HEK293 (cell line): ENCODE results near the gene P2RY2.

ENCODE experiments used
- CTCF ChIA-PET: fragments of 350-600 bp; formaldehyde crosslinking; extraction: SDS; loops from one replicate; lab custom pipeline; 2021; ENCODE audit warnings: antibody characterized with exemption; lab: Yijun Ruan, JAX
- POLR2A ChIA-PET: fragments of 300-600 bp; formaldehyde crosslinking; extraction: SDS; loops from one replicate; lab custom pipeline; 2020; ENCODE audit warnings: antibody characterized with exemption, inconsistent platforms; lab: Yijun Ruan, JAX
- H3K27ac ChIP-seq: fragments of 200-500 bp; sonication (Bioruptor generic); 2 replicates; pipeline ENCODE4 v1.5.1; 2014; ENCODE audit warnings: low read depth, low read length, control low read depth, inconsistent platforms; ENCODE audit errors: extremely low read depth
- H3K36me3 ChIP-seq, 2 experiments: fragments of 200-500 bp in 1 of 2; sonication (Bioruptor generic) in 1 of 2; 1 replicate in 1 of 2; 2 replicates in 1 of 2; pipeline ENCODE4 v1.5.1; 2014 to 2017; ENCODE audit warnings: inconsistent platforms in 2 of 2, low read length in 2 of 2; ENCODE audit not compliant: control insufficient read depth in 2 of 2, insufficient read depth in 1 of 2
- H3K4me1 ChIP-seq: fragments of 200-500 bp; sonication (Bioruptor generic); 2 replicates; pipeline ENCODE4 v1.5.1; 2014; ENCODE audit warnings: mild to moderate bottlenecking, low read length, inconsistent platforms; ENCODE audit not compliant: control insufficient read depth, insufficient read depth
- H3K4me3 ChIP-seq: 2 replicates; pipeline ENCODE4 v1.5.1; 2011; ENCODE audit warnings: low read depth, mild to moderate bottlenecking, control low read depth, low read length, moderate library complexity
- H3K9me3 ChIP-seq: fragments of 200-500 bp; sonication (Bioruptor generic); 2 replicates; pipeline ENCODE4 v1.5.1; 2014; ENCODE audit warnings: low read depth, low read length, inconsistent platforms; ENCODE audit not compliant: control insufficient read depth, insufficient read depth
- GLIS1 ChIP-seq: fragments of 450-650 bp; formaldehyde crosslinking; IDR thresholded peaks from 2 replicates; pipeline ENCODE4 v1.5.1; 2016; ENCODE audit warnings: missing biosample characterization, missing genetic modification characterization
- IKZF3 ChIP-seq: fragments of 450-650 bp; IDR thresholded peaks from 2 replicates; pipeline ENCODE4 v1.5.0; 2018; ENCODE audit warnings: missing biosample characterization, mild to moderate bottlenecking, missing genetic modification characterization, moderate library complexity
- KLF10 ChIP-seq: fragments of 450-650 bp; IDR thresholded peaks from 2 replicates; pipeline ENCODE4 v1.5.1; 2018; ENCODE audit warnings: missing biosample characterization, mild to moderate bottlenecking, missing genetic modification characterization
- KLF9 ChIP-seq: fragments of 450-650 bp; formaldehyde crosslinking; IDR thresholded peaks from 2 replicates; pipeline ENCODE4 v1.5.1; 2016; ENCODE audit warnings: missing biosample characterization, missing genetic modification characterization, low read depth
- REST ChIP-seq: fragments of 450-650 bp; formaldehyde crosslinking; IDR thresholded peaks from 2 replicates; pipeline ENCODE4 v1.5.1; 2016; ENCODE audit warnings: missing biosample characterization, missing genetic modification characterization
- SALL2 ChIP-seq: fragments of 450-650 bp; formaldehyde crosslinking; IDR thresholded peaks from 2 replicates; pipeline ENCODE4 v1.5.0; 2017; ENCODE audit warnings: missing biosample characterization, mild to moderate bottlenecking, missing genetic modification characterization, borderline replicate concordance
- SP7 ChIP-seq: fragments of 450-650 bp; formaldehyde crosslinking; IDR thresholded peaks from 2 replicates; pipeline ENCODE4 v1.5.1; 2016; ENCODE audit warnings: missing biosample characterization, missing genetic modification characterization
- ZBTB26 ChIP-seq: fragments of 450-650 bp; formaldehyde crosslinking; optimal IDR thresholded peaks from 2 replicates; pipeline ENCODE3; 2016; ENCODE audit warnings: missing biosample characterization, mild to moderate bottlenecking, missing genetic modification characterization
- ZFP41 ChIP-seq: fragments of 450-650 bp; formaldehyde crosslinking; IDR thresholded peaks from 2 replicates; pipeline ENCODE4 v1.5.1; 2016; ENCODE audit warnings: missing biosample characterization, missing genetic modification characterization, borderline replicate concordance
- ZNF10 ChIP-seq: fragments of 450-650 bp; formaldehyde crosslinking; IDR thresholded peaks from 2 replicates; pipeline ENCODE4 v1.5.1; 2017; ENCODE audit warnings: missing biosample characterization, missing genetic modification characterization
- ZNF121 ChIP-seq: fragments of 450-650 bp; formaldehyde crosslinking; IDR thresholded peaks from 2 replicates; pipeline ENCODE4 v1.5.1; 2016; ENCODE audit warnings: missing biosample characterization, missing genetic modification characterization
- ZNF132 ChIP-seq: fragments of 450-650 bp; formaldehyde crosslinking; IDR thresholded peaks from 2 replicates; pipeline ENCODE4 v1.5.1; 2017; ENCODE audit warnings: missing biosample characterization, missing genetic modification characterization, borderline replicate concordance
- ZNF202 ChIP-seq: fragments of 450-650 bp; formaldehyde crosslinking; IDR thresholded peaks from 2 replicates; pipeline ENCODE4 v1.5.1; 2016; ENCODE audit warnings: missing biosample characterization, missing genetic modification characterization, borderline replicate concordance
- ZNF292 ChIP-seq: fragments of 450-650 bp; formaldehyde crosslinking; IDR thresholded peaks from 2 replicates; pipeline ENCODE4 v1.5.1; 2016; ENCODE audit warnings: low read depth, missing biosample characterization, missing genetic modification characterization, borderline replicate concordance
- ZNF530 ChIP-seq: fragments of 450-650 bp; formaldehyde crosslinking; IDR thresholded peaks from 2 replicates; pipeline ENCODE4 v1.5.1; 2016; ENCODE audit warnings: low read depth, missing biosample characterization, missing genetic modification characterization
- ZNF664 ChIP-seq: fragments of 450-650 bp; formaldehyde crosslinking; IDR thresholded peaks from 2 replicates; pipeline ENCODE4 v1.5.1; 2016; ENCODE audit warnings: missing biosample characterization, missing genetic modification characterization
- ZNF692 ChIP-seq: fragments of 450-650 bp; formaldehyde crosslinking; IDR thresholded peaks from 2 replicates; pipeline ENCODE4 v1.5.1; 2016; ENCODE audit warnings: missing biosample characterization, missing genetic modification characterization
- ZXDB ChIP-seq: fragments of 450-650 bp; formaldehyde crosslinking; IDR thresholded peaks from 2 replicates; pipeline ENCODE4 v1.5.1; 2016; ENCODE audit warnings: missing biosample characterization, missing genetic modification characterization

P2RY2 gene

GRCh38 chr11:73281796-73282660 lies 63.9 kb downstream of the P2RY2 start (continued):
- TF ChIP-seq IKZF3 (tag by site-specific recombination) = no peak
- no peak for TF ChIP-seq ZNF664
- no peak for TF ChIP-seq ZBTB26
- TF ChIP-seq ZNF10 (tag by site-specific recombination) = no peak
- no peak for TF ChIP-seq ZFP41 (tag by site-specific recombination)
- TF ChIP-seq SALL2 (tag by site-specific recombination) = no peak

GRCh38 chr11:73283276-73284000 lies 65.4 kb downstream of the P2RY2 start:
- TF ChIP-seq KLF10 (tag by site-specific recombination) (no peak), ZNF132 (no peak), ZNF530 (tag by site-specific recombination) (no peak), ZNF202 (tag by site-specific recombination) (no peak), ZNF692 (tag by site-specific recombination) (no peak), GLIS1 (tag by site-specific recombination) (no peak), ZXDB (tag by site-specific recombination) (no peak), ZNF121 (tag by site-specific recombination) (no peak), REST (tag by site-specific recombination) (no peak), ZNF292 (tag by site-specific recombination) (no peak), SP7 (tag by site-specific recombination) (no peak), KLF9 (tag by site-specific recombination) (no peak)
- TF ChIP-seq, all 188 proteins: peak for 0
- Histone ChIP-seq H3K36me3 (no peaks in the 10 kb centered on the region), H3K4me1 (no peaks in the 10 kb centered on the region), H3K4me3 (no peak overlapping the region), H3K27ac (no peak overlapping the region), H3K9me3 (no peaks in the 10 kb centered on the region)
- ChIA-PET CTCF (interaction anchor here (0.7 to 2.1 kb wide), 5 partner anchors 9 to 40 kb away, joined by 4 to 9 read pairs (median 5); no protein-coding TSS in a partner anchor), POLR2A (no interaction called here)
